ENCODE results near the gene PCSK6. TPM values are rescaled to one million over a fixed set of nuclear protein-coding genes. Genes with fewer than 3 reads are reported as not detected.
A peak's percentile ranks its signal among the peaks of the same experiment; 100 is the strongest.

The PCSK6 gene
- total RNA-seq, 1 donor from 2014 or later, result 6.8 TPM

DNA sequence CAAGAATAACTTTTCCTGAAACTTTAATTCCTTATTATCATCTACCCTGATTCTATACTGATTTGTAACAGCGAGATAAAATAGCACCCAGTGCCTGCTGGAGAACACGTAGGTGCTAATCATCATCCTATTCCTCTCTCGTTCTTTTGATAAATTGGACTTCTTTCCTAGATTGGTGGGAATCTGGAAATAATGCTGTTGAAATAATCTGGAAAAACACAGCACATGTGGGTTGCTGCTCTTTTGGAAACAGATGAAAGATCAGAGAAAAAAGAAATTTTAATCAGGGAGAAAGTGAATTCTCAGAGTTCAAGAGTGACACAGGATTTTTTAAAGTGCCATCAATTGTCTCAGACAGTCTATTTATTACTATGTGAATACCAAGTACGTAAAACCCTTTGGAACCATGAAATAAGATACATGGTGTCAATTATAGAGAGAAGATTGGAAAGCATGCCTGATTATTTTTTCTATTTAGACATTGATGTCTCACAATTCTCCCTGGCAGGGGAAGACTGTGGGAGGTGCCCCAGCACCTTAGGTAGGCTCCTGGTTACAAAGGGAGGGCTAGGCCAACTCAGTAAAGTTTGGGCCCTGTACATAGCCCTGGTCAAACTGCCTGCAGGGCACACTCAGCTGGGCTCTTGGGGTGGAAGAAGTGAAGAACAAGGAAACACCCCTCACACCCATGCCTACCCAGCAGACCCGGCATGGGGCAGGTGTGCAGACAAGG, 134.4 kb downstream of the PCSK6 start:
- DNase-seq (ENCODE audit: low read depth) (no peak), FAIRE-seq (no peak)
- H3K4me3 ChIP-seq (ENCODE audit: low read depth, low read length), result no peak overlapping the region
- H3K36me3 ChIP-seq (ENCODE audit: control insufficient read depth, insufficient read depth, low read length), result no peaks in the 10 kb centered on the region
- no peak for TF ChIP-seq CTCF (IDR thresholded peaks at IDR 0.05; ENCODE audit: insufficient read depth, low read length, severe bottlenecking)
- H3K27me3 ChIP-seq (ENCODE audit: control insufficient read depth, insufficient read depth, low read length), result no peaks in the 10 kb centered on the region

DNA sequence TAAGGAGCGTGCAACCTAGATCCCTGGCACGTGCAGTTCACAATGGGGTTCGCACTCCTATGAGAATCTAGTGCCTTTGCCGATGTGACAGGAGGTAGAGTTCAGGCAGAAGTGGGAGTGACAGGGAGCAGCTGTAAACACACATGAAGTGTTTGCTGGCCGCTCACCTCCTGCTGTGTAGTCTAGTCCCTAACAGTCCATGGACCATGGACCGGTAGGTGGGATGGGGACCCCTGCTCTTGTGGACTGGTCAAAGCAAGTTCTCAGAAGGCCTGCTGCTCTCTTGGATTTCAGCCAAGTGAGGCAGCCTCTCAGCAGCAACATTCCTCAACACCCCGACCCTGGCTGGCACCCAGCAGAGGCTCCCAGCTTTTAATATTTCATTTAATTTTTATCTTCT, 136.3 kb downstream of the PCSK6 start:
- TF ChIP-seq CTCF (IDR thresholded peaks at IDR 0.05; ENCODE audit: insufficient read depth, low read length, severe bottlenecking), result no peak
- no peaks in the 10 kb centered on the region for H3K36me3 ChIP-seq (ENCODE audit: control insufficient read depth, insufficient read depth, low read length)
- DNase-seq (ENCODE audit: low read depth) (no peak), FAIRE-seq (no peak)
- no peaks in the 10 kb centered on the region for H3K27me3 ChIP-seq (ENCODE audit: control insufficient read depth, insufficient read depth, low read length)
- H3K4me3 ChIP-seq (ENCODE audit: low read depth, low read length), result no peak overlapping the region

GRCh38 chr15:101351736-101352135, 137.8 kb downstream of the PCSK6 start:
- no peaks in the 10 kb centered on the region for H3K36me3 ChIP-seq (ENCODE audit: control insufficient read depth, insufficient read depth, low read length)
- H3K4me3 ChIP-seq (ENCODE audit: low read depth, low read length), result no peak overlapping the region
- peaks cover 7% of the 10 kb centered on the region for H3K27me3 ChIP-seq (ENCODE audit: control insufficient read depth, insufficient read depth, low read length)
- no peak for DNase-seq (ENCODE audit: low read depth)
- TF ChIP-seq CTCF (IDR thresholded peaks at IDR 0.05; ENCODE audit: insufficient read depth, low read length, severe bottlenecking), result no peak
- FAIRE-seq, result no peak

- no peak for TF ChIP-seq CTCF (IDR thresholded peaks at IDR 0.05; ENCODE audit: insufficient read depth, low read length, severe bottlenecking)
- peaks cover 9% of the 10 kb centered on the region for H3K27me3 ChIP-seq (ENCODE audit: control insufficient read depth, insufficient read depth, low read length)
- no peak overlapping the region for H3K4me3 ChIP-seq (ENCODE audit: low read depth, low read length)
- peak; percentile 61 for DNase-seq (ENCODE audit: low read depth)
- FAIRE-seq, result no peak
- H3K36me3 ChIP-seq (ENCODE audit: control insufficient read depth, insufficient read depth, low read length), result no peaks in the 10 kb centered on the region
Measured at GRCh38 chr15:101349047-101349951, 140.2 kb downstream of the PCSK6 start.

- no peak for DNase-seq (ENCODE audit: low read depth)
- H3K36me3 ChIP-seq (ENCODE audit: control insufficient read depth, insufficient read depth, low read length), result no peaks in the 10 kb centered on the region
- H3K4me3 ChIP-seq (ENCODE audit: low read depth, low read length), result no peak overlapping the region
- TF ChIP-seq CTCF (IDR thresholded peaks at IDR 0.05; ENCODE audit: insufficient read depth, low read length, severe bottlenecking), result no peak
- FAIRE-seq, result no peak
- H3K27me3 ChIP-seq (ENCODE audit: control insufficient read depth, insufficient read depth, low read length), result peaks cover 9% of the 10 kb centered on the region
Measured at GRCh38 chr15:101348643-101349042, 140.9 kb downstream of the PCSK6 start.

Measured in bronchial epithelial cell (primary cell).